HepG2 (cell line): ENCODE results near the gene PLD1. TPM values are rescaled to one million over a fixed set of nuclear protein-coding genes. Genes with fewer than 3 reads are reported as not detected.
A peak's percentile ranks its signal among the peaks of the same experiment; 100 is the strongest.

Source experiments
- ASH2L ChIP-seq: fragments of 300-600, 200-600 bp; sonication (generic); IDR thresholded peaks from 2 replicates; pipeline ENCODE4 v1.7.0; 2017; ENCODE audit warnings: low read depth, mild to moderate bottlenecking, moderate library complexity, mixed read lengths, low read length; ENCODE audit not compliant: insufficient read length
- CHD4 ChIP-seq: fragments of 200-600 bp; sonication (generic); IDR thresholded peaks from 2 replicates; pipeline ENCODE4 v1.7.0; 2017; ENCODE audit warnings: mild to moderate bottlenecking, low read length, borderline replicate concordance
- HHEX ChIP-seq: IDR thresholded peaks from 2 replicates; pipeline ENCODE4 v1.6.1; 2016; ENCODE audit warnings: control low read depth
- HNF4A ChIP-seq: sonication (generic); formaldehyde crosslinking; IDR thresholded peaks from 2 replicates; pipeline ENCODE4 v1.4.0; 2020; ENCODE audit warnings: missing genetic modification reagents
- HNRNPUL1 ChIP-seq: fragments of 200-400 bp; formaldehyde crosslinking; IDR thresholded peaks from 2 replicates; pipeline ENCODE4 v1.6.1; 2017; ENCODE audit warnings: low read depth, mild to moderate bottlenecking, low read length, moderate library complexity
- MAFK ChIP-seq, 2 experiments: IDR thresholded peaks in 1 of 2; conservative IDR thresholded peaks in 1 of 2; 2 replicates each; pipeline ENCODE4 v1.6.1; 2011; ENCODE audit warnings: improper control_type of control experiment in 2 of 2, low read length in 2 of 2
- MYNN ChIP-seq: sonication (generic); formaldehyde crosslinking; IDR thresholded peaks from 2 replicates; pipeline ENCODE4 v1.4.0; 2020; ENCODE audit warnings: mild to moderate bottlenecking, low read depth, missing genetic modification reagents
- NKX3-1 ChIP-seq: sonication (generic); formaldehyde crosslinking; IDR thresholded peaks from 2 replicates; pipeline ENCODE4 v1.5.0; 2020; ENCODE audit warnings: missing genetic modification reagents
- RCOR2 ChIP-seq: IDR thresholded peaks from 2 replicates; pipeline ENCODE4 v1.6.1; 2016; ENCODE audit warnings: missing biosample characterization, missing genetic modification reagents
- SIN3B ChIP-seq: fragments of 150-350 bp; IDR thresholded peaks from 2 replicates; pipeline ENCODE4 v1.6.1; 2014; ENCODE audit warnings: low read length
- ZMYM4 ChIP-seq: sonication (generic); formaldehyde crosslinking; IDR thresholded peaks from 2 replicates; pipeline ENCODE4 v1.8.1; 2023; ENCODE audit warnings: mild to moderate bottlenecking, missing genetic modification reagents
- ZNF10 ChIP-seq: sonication (generic); formaldehyde crosslinking; IDR thresholded peaks from 2 replicates; pipeline ENCODE4 v1.4.0; 2020; ENCODE audit warnings: mild to moderate bottlenecking, low read depth, missing genetic modification reagents, borderline replicate concordance
- ZNF12 ChIP-seq: sonication (generic); formaldehyde crosslinking; IDR thresholded peaks from 2 replicates; pipeline ENCODE4 v1.5.0; 2020; ENCODE audit warnings: missing genetic modification reagents
- ZNF546 ChIP-seq: sonication (generic); formaldehyde crosslinking; conservative IDR thresholded peaks from 2 replicates; pipeline ENCODE4 v1.8.1; 2023; ENCODE audit warnings: mild to moderate bottlenecking, missing genetic modification reagents
- ZNF816 ChIP-seq: sonication (generic); formaldehyde crosslinking; IDR thresholded peaks from 2 replicates; pipeline ENCODE4 v1.8.0; 2022; ENCODE audit warnings: missing genetic modification reagents, mild to moderate bottlenecking, borderline replicate concordance
- polyA plus RNA-seq, 8 experiments: library from polyadenylated mRNA; depleted of rRNA in 3 of 8; stranded (reverse) in 7 of 8; unstranded in 1 of 8; fragments of >200 nt; fragmentation: Illumina TruSeq in 4 of 8; extraction: Trizol in 4 of 8; gene quantifications; 2 replicates each; pipeline versions ENCODE4 v1.2.1 to v1.2.3, GENCODE V29; 2011 to 2016; ENCODE audit warnings: low read depth in 4 of 8, missing spikeins in 1 of 8, mixed read lengths in 1 of 8; ENCODE audit not compliant: insufficient read depth in 1 of 8
- total RNA-seq, 5 experiments: library from RNA; depleted of rRNA; stranded (reverse); fragments of >200 nt; fragmentation: Illumina TruSeq; extraction: Trizol; gene quantifications; 2 replicates each; pipeline ENCODE4 v1.2.3, GENCODE V29; 2016; ENCODE audit warnings: low read depth in 1 of 5
- TF ChIP-seq, protein P1 (sequence below): sonication (generic); formaldehyde crosslinking; IDR thresholded peaks from 2 replicates; pipeline ENCODE4 v1.5.0; 2020; ENCODE audit warnings: missing genetic modification reagents, mild to moderate bottlenecking, borderline replicate concordance
- TF ChIP-seq, protein P2 (sequence below): sonication (generic); formaldehyde crosslinking; IDR thresholded peaks from 2 replicates; pipeline ENCODE4 v1.5.0; 2020; ENCODE audit warnings: mild to moderate bottlenecking, missing genetic modification reagents, moderate library complexity
- TF ChIP-seq, protein P3 (sequence below): sonication (generic); formaldehyde crosslinking; IDR thresholded peaks from 2 replicates; pipeline ENCODE4 v1.4.0; 2020; ENCODE audit warnings: missing genetic modification reagents
- TF ChIP-seq, protein P4 (sequence below): conservative IDR thresholded peaks from 2 replicates; pipeline ENCODE4 v1.6.1; 2018; ENCODE audit warnings: missing genetic modification reagents
- TF ChIP-seq, protein P5 (sequence below): sonication (generic); formaldehyde crosslinking; IDR thresholded peaks from 2 replicates; pipeline ENCODE4 v1.4.0; 2020; ENCODE audit warnings: missing genetic modification reagents, borderline replicate concordance
- TF ChIP-seq, protein P6 (sequence below): sonication (generic); formaldehyde crosslinking; IDR thresholded peaks from 2 replicates; pipeline ENCODE4 v1.5.0; 2020; ENCODE audit warnings: missing genetic modification reagents

Gene PLD1
- total and polyA plus RNA-seq, 2 of the 13 experiments (the other 11 are each of a cell fraction or from before 2014, with no cell fraction given), result 27.1 to 59.4 TPM

DNA sequence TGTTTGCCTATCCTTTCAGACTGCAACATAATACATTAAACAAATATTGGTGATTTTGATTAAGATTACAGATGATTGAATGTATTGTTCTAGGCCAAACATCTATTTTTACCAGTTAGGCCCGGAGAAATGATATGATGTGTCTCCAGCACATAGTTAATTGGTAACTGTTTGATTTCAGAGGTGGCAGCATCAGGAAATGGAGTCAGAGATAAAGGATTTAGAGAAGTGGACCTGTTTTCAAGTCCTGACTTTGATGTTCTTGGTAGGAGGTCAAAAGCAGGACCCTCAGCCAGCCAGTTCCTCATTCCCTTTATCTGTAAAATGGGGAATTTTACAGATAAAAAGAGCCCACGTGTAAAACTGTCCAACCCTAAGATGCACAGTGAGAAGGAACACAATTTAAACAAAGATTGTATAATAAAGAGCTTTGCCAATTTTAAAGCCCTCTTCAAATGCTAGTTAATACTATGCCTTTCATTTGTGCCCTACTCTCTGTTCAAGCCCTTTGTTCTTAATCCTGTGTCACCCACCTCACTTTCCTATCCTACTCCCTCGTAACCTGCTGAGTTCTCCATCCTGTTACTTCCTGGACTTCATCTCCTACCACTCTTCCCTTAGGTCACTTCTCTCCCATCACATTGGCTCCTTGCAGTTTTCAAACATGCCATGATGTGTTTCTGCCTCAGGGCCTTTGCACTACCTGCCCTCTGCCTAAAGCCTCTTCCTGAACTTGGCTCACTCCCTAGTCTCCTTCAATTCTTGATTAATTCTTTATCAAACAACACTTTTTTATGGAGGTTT lies 35.4 kb upstream of the PLD1 start (continued):
- TF ChIP-seq NKX3-1 (CRISPR knock-in tag) (no peak), HNRNPUL1 (no peak), ZNF546 (CRISPR knock-in tag) (no peak), ZNF10 (CRISPR knock-in tag) (no peak), ZNF816 (CRISPR knock-in tag) (no peak), ZMYM4 (CRISPR knock-in tag) (peak; percentile 43), MYNN (CRISPR knock-in tag) (no peak), ASH2L (no peak), SIN3B (no peak), HNF4A (CRISPR knock-in tag) (peak; percentile 32; the same call in 1 of the 2 replicates), HHEX (CRISPR knock-in tag) (no peak), CHD4 (peak; percentile 72; the same call in 1 of the 2 replicates), RCOR2 (CRISPR knock-in tag) (peak; percentile 70; the same call in 1 of the 2 replicates), ZNF12 (no peak), MAFK (conservative IDR thresholded peaks at IDR 0.05 in 1 of 2, IDR thresholded peaks at IDR 0.05 in 1 of 2; ENCODE audit: low read length in 2 of 2) (no peak)
- TF ChIP-seq, protein P1, sequence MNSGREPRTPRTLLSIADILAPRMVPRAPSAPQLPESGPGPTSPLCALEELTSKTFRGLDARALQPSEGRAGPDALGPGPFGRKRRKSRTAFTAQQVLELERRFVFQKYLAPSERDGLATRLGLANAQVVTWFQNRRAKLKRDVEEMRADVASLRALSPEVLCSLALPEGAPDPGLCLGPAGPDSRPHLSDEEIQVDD, result no peak
- TF ChIP-seq, protein P2, sequence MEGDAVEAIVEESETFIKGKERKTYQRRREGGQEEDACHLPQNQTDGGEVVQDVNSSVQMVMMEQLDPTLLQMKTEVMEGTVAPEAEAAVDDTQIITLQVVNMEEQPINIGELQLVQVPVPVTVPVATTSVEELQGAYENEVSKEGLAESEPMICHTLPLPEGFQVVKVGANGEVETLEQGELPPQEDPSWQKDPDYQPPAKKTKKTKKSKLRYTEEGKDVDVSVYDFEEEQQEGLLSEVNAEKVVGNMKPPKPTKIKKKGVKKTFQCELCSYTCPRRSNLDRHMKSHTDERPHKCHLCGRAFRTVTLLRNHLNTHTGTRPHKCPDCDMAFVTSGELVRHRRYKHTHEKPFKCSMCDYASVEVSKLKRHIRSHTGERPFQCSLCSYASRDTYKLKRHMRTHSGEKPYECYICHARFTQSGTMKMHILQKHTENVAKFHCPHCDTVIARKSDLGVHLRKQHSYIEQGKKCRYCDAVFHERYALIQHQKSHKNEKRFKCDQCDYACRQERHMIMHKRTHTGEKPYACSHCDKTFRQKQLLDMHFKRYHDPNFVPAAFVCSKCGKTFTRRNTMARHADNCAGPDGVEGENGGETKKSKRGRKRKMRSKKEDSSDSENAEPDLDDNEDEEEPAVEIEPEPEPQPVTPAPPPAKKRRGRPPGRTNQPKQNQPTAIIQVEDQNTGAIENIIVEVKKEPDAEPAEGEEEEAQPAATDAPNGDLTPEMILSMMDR (CRISPR knock-in tag), result no peak
- TF ChIP-seq, protein P3, sequence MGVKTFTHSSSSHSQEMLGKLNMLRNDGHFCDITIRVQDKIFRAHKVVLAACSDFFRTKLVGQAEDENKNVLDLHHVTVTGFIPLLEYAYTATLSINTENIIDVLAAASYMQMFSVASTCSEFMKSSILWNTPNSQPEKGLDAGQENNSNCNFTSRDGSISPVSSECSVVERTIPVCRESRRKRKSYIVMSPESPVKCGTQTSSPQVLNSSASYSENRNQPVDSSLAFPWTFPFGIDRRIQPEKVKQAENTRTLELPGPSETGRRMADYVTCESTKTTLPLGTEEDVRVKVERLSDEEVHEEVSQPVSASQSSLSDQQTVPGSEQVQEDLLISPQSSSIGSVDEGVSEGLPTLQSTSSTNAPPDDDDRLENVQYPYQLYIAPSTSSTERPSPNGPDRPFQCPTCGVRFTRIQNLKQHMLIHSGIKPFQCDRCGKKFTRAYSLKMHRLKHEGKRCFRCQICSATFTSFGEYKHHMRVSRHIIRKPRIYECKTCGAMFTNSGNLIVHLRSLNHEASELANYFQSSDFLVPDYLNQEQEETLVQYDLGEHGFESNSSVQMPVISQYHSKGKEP (CRISPR knock-in tag), result no peak
- TF ChIP-seq, protein P4, sequence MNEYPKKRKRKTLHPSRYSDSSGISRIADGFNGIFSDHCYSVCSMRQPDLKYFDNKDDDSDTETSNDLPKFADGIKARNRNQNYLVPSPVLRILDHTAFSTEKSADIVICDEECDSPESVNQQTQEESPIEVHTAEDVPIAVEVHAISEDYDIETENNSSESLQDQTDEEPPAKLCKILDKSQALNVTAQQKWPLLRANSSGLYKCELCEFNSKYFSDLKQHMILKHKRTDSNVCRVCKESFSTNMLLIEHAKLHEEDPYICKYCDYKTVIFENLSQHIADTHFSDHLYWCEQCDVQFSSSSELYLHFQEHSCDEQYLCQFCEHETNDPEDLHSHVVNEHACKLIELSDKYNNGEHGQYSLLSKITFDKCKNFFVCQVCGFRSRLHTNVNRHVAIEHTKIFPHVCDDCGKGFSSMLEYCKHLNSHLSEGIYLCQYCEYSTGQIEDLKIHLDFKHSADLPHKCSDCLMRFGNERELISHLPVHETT (CRISPR knock-in tag), result no peak
- TF ChIP-seq, protein P5, sequence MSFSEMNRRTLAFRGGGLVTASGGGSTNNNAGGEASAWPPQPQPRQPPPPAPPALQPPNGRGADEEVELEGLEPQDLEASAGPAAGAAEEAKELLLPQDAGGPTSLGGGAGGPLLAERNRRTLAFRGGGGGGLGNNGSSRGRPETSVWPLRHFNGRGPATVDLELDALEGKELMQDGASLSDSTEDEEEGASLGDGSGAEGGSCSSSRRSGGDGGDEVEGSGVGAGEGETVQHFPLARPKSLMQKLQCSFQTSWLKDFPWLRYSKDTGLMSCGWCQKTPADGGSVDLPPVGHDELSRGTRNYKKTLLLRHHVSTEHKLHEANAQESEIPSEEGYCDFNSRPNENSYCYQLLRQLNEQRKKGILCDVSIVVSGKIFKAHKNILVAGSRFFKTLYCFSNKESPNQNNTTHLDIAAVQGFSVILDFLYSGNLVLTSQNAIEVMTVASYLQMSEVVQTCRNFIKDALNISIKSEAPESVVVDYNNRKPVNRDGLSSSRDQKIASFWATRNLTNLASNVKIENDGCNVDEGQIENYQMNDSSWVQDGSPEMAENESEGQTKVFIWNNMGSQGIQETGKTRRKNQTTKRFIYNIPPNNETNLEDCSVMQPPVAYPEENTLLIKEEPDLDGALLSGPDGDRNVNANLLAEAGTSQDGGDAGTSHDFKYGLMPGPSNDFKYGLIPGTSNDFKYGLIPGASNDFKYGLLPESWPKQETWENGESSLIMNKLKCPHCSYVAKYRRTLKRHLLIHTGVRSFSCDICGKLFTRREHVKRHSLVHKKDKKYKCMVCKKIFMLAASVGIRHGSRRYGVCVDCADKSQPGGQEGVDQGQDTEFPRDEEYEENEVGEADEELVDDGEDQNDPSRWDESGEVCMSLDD (CRISPR knock-in tag), result no peak
- TF ChIP-seq, protein P6, sequence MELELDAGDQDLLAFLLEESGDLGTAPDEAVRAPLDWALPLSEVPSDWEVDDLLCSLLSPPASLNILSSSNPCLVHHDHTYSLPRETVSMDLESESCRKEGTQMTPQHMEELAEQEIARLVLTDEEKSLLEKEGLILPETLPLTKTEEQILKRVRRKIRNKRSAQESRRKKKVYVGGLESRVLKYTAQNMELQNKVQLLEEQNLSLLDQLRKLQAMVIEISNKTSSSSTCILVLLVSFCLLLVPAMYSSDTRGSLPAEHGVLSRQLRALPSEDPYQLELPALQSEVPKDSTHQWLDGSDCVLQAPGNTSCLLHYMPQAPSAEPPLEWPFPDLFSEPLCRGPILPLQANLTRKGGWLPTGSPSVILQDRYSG, result no peak
